ENCODE data around the gene LSMEM2.
A peak's percentile ranks its signal among the peaks of the same experiment; 100 is the strongest.
"Not testable (repeated sequence)": the region's sequence is repeated elsewhere in the genome, so short reads cannot be mapped to it uniquely, and the experiment has no call there.

Gene LSMEM2

DNA sequence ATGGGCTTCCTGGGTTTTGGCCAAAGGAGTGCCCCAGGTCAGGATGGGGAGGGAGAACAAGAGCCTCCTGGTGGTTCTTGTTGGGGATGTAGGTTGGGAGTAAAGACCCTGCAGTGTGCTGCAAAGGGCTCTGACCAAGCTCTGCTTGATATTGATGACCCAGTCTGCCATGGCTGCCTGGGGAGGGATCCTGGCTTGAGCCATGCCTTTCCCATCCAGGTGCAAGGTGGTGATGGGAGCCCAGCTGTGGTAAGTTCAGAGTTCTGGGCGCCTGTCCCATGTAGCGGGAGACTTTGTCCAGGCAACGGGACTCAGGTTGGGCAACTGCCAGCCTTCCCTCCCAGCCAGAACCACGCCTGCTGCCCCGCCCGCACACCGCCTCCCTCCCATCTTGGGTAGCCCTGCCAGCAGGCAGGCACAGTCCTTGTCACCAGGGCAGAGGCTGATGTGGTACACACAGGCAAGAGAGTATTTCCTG lies 40.3 kb upstream of the LSMEM2 start:
- Histone ChIP-seq H3K9me3 (ENCODE audit: control insufficient read depth, insufficient read depth, low read length) (no peaks in the 10 kb centered on the region), H3K4me1 (ENCODE audit: control insufficient read depth, insufficient read depth, low read length) (peaks cover 34% of the 10 kb centered on the region), H3K36me3 (ENCODE audit: control insufficient read depth, insufficient read depth, low read length) (peaks cover 12% of the 10 kb centered on the region), H3K4me3 (ENCODE audit: low read depth, low read length) (peak overlapping the region; percentile 88), H3K27me3 (ENCODE audit: control insufficient read depth, insufficient read depth, low read length) (no peaks in the 10 kb centered on the region), H3K9ac (ENCODE audit: low read depth, low read length) (no peak overlapping the region)

DNA sequence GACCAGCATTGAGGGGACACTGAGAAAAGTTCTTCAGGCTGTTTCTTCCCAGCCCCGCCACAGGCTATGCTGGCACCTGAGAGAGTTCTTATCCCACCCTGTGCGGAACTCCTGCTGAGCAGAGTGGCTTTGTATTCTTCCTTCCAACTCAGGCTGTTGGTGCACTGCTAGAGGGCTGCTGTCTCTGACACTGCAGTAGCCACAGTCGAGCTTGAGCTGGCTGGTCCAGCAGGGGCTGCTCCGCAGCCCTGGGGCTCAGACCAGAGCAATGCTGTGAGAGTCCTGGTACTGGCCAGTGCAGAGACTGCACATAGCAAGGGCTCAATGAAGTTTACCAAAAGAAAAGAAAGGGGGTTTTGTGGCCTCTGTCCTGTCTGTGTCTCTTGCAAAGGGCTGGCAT lies 39.2 kb upstream of the LSMEM2 start:
- Histone ChIP-seq H3K9ac (ENCODE audit: low read depth, low read length) (no peak overlapping the region), H3K4me3 (ENCODE audit: low read depth, low read length) (no peak overlapping the region), H3K36me3 (ENCODE audit: control insufficient read depth, insufficient read depth, low read length) (peaks cover 14% of the 10 kb centered on the region), H3K4me1 (ENCODE audit: control insufficient read depth, insufficient read depth, low read length) (peaks cover 36% of the 10 kb centered on the region), H3K9me3 (ENCODE audit: control insufficient read depth, insufficient read depth, low read length) (no peaks in the 10 kb centered on the region), H3K27me3 (ENCODE audit: control insufficient read depth, insufficient read depth, low read length) (no peaks in the 10 kb centered on the region)

DNA sequence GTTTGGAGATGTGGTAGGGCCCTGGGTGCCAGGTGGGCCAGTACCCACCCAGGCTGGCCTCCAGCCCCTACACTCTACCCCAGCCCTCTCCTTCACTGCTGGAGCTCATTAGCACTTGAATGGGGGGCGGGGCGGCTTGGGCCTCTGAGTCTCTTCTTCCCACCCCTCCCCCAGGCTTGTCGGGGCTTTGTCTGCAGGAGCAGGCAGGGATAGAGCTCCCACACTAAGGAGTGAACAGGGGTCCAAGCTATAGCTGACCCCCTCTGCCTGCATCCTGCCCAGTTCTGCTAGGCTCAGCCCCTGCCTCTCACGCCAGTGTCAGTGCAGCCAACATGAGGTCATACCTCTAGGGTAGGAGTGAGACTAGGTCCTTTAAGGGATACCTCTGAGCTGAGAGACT lies 37.7 kb upstream of the LSMEM2 start:
- H3K36me3 ChIP-seq (ENCODE audit: control insufficient read depth, insufficient read depth, low read length), result peaks cover 16% of the 10 kb centered on the region
- H3K4me3 ChIP-seq (ENCODE audit: low read depth, low read length), result peak overlapping the region; percentile 60
- no peaks in the 10 kb centered on the region for H3K9me3 ChIP-seq (ENCODE audit: control insufficient read depth, insufficient read depth, low read length)
- peaks cover 42% of the 10 kb centered on the region for H3K4me1 ChIP-seq (ENCODE audit: control insufficient read depth, insufficient read depth, low read length)
- H3K9ac ChIP-seq (ENCODE audit: low read depth, low read length), result no peak overlapping the region
- no peaks in the 10 kb centered on the region for H3K27me3 ChIP-seq (ENCODE audit: control insufficient read depth, insufficient read depth, low read length)

- H3K9me3 ChIP-seq (ENCODE audit: control insufficient read depth, insufficient read depth, low read length), result no peaks in the 10 kb centered on the region
- H3K9ac ChIP-seq (ENCODE audit: low read depth, low read length), result peak overlapping the region; percentile 47
- H3K27me3 ChIP-seq (ENCODE audit: control insufficient read depth, insufficient read depth, low read length), result no peaks in the 10 kb centered on the region
- peaks cover 46% of the 10 kb centered on the region for H3K4me1 ChIP-seq (ENCODE audit: control insufficient read depth, insufficient read depth, low read length)
- H3K36me3 ChIP-seq (ENCODE audit: control insufficient read depth, insufficient read depth, low read length), result peaks cover 16% of the 10 kb centered on the region
- H3K4me3 ChIP-seq (ENCODE audit: low read depth, low read length), result peak overlapping the region; percentile 60
These were observed 37.0 kb upstream of the LSMEM2 start for GRCh38 chr3:50241713-50242380.

- H3K9me3 ChIP-seq (ENCODE audit: control insufficient read depth, insufficient read depth, low read length), result no peaks in the 10 kb centered on the region
- no peaks in the 10 kb centered on the region for H3K27me3 ChIP-seq (ENCODE audit: control insufficient read depth, insufficient read depth, low read length)
- H3K36me3 ChIP-seq (ENCODE audit: control insufficient read depth, insufficient read depth, low read length), result peaks cover 16% of the 10 kb centered on the region
- H3K4me3 ChIP-seq (ENCODE audit: low read depth, low read length), result no peak overlapping the region
- H3K9ac ChIP-seq (ENCODE audit: low read depth, low read length), result no peak overlapping the region
- H3K4me1 ChIP-seq (ENCODE audit: control insufficient read depth, insufficient read depth, low read length), result peaks cover 49% of the 10 kb centered on the region
These were observed 36.5 kb upstream of the LSMEM2 start for GRCh38 chr3:50242381-50242770.

- peak overlapping the region; percentile 60 for H3K9ac ChIP-seq (ENCODE audit: low read depth, low read length)
- H3K4me1 ChIP-seq (ENCODE audit: control insufficient read depth, insufficient read depth, low read length), result peaks cover 49% of the 10 kb centered on the region
- H3K27me3 ChIP-seq (ENCODE audit: control insufficient read depth, insufficient read depth, low read length), result no peaks in the 10 kb centered on the region
- no peaks in the 10 kb centered on the region for H3K9me3 ChIP-seq (ENCODE audit: control insufficient read depth, insufficient read depth, low read length)
- no peak overlapping the region for H3K4me3 ChIP-seq (ENCODE audit: low read depth, low read length)
- peaks cover 16% of the 10 kb centered on the region for H3K36me3 ChIP-seq (ENCODE audit: control insufficient read depth, insufficient read depth, low read length)
These were observed 35.9 kb upstream of the LSMEM2 start for GRCh38 chr3:50242851-50243542.

GRCh38 chr3:50243543-50243895 lies 35.4 kb upstream of the LSMEM2 start:
- H3K9me3 ChIP-seq (ENCODE audit: control insufficient read depth, insufficient read depth, low read length), result no peaks in the 10 kb centered on the region
- H3K9ac ChIP-seq (ENCODE audit: low read depth, low read length), result peak overlapping the region; percentile 60
- peaks cover 49% of the 10 kb centered on the region for H3K4me1 ChIP-seq (ENCODE audit: control insufficient read depth, insufficient read depth, low read length)
- no peak overlapping the region for H3K4me3 ChIP-seq (ENCODE audit: low read depth, low read length)
- H3K36me3 ChIP-seq (ENCODE audit: control insufficient read depth, insufficient read depth, low read length), result peaks cover 16% of the 10 kb centered on the region
- H3K27me3 ChIP-seq (ENCODE audit: control insufficient read depth, insufficient read depth, low read length), result no peaks in the 10 kb centered on the region

- H3K36me3 ChIP-seq (ENCODE audit: control insufficient read depth, insufficient read depth, low read length), result peaks cover 21% of the 10 kb centered on the region
- not testable (repeated sequence) for H3K4me3 ChIP-seq (ENCODE audit: low read depth, low read length); H3K27me3 ChIP-seq (ENCODE audit: control insufficient read depth, insufficient read depth, low read length); H3K9ac ChIP-seq (ENCODE audit: low read depth, low read length); H3K9me3 ChIP-seq (ENCODE audit: control insufficient read depth, insufficient read depth, low read length)
- H3K4me1 ChIP-seq (ENCODE audit: control insufficient read depth, insufficient read depth, low read length), result peaks cover 45% of the 10 kb centered on the region
These were observed 34.1 kb upstream of the LSMEM2 start for GRCh38 chr3:50244813-50245212.

GRCh38 chr3:50245251-50245745 lies 33.6 kb upstream of the LSMEM2 start:
- Histone ChIP-seq H3K9ac (ENCODE audit: low read depth, low read length) (peak overlapping the region; percentile 47), H3K36me3 (ENCODE audit: control insufficient read depth, insufficient read depth, low read length) (peaks cover 18% of the 10 kb centered on the region), H3K4me3 (ENCODE audit: low read depth, low read length) (peak overlapping the region; percentile 35), H3K4me1 (ENCODE audit: control insufficient read depth, insufficient read depth, low read length) (peaks cover 41% of the 10 kb centered on the region), H3K27me3 (ENCODE audit: control insufficient read depth, insufficient read depth, low read length) (no peaks in the 10 kb centered on the region), H3K9me3 (ENCODE audit: control insufficient read depth, insufficient read depth, low read length) (no peaks in the 10 kb centered on the region)

- H3K9me3 ChIP-seq (ENCODE audit: control insufficient read depth, insufficient read depth, low read length), result no peaks in the 10 kb centered on the region
- peak overlapping the region; percentile 47 for H3K9ac ChIP-seq (ENCODE audit: low read depth, low read length)
- H3K27me3 ChIP-seq (ENCODE audit: control insufficient read depth, insufficient read depth, low read length), result no peaks in the 10 kb centered on the region
- H3K4me3 ChIP-seq (ENCODE audit: low read depth, low read length), result peak overlapping the region; percentile 35
- H3K4me1 ChIP-seq (ENCODE audit: control insufficient read depth, insufficient read depth, low read length), result peaks cover 37% of the 10 kb centered on the region
- peaks cover 16% of the 10 kb centered on the region for H3K36me3 ChIP-seq (ENCODE audit: control insufficient read depth, insufficient read depth, low read length)
These were observed 32.9 kb upstream of the LSMEM2 start for GRCh38 chr3:50245831-50246516.

DNA sequence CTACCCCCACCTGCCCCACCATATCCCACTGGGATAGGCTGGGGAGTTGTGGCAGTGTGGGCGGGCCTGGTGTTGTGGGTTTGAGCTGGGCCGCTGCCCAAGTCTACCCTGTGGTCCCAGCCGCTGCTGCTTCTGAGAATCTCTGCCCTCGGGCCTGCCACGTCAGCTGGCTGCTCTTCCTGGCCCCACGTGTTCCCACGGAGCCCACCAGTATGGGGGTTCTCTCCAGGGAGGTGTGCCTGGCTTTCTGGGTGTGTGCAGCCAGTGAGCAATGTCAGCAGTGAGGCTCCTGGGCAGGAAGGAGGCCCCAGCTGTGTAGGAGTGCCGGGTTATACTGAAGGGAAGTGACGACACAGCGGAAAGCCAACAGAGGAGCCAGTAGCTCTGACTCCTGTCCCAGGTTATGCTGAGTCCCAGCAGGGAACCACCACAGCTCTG lies 32.4 kb upstream of the LSMEM2 start:
- Histone ChIP-seq H3K9me3 (ENCODE audit: control insufficient read depth, insufficient read depth, low read length) (no peaks in the 10 kb centered on the region), H3K36me3 (ENCODE audit: control insufficient read depth, insufficient read depth, low read length) (peaks cover 16% of the 10 kb centered on the region), H3K4me3 (ENCODE audit: low read depth, low read length) (no peak overlapping the region), H3K9ac (ENCODE audit: low read depth, low read length) (peak overlapping the region; percentile 30), H3K4me1 (ENCODE audit: control insufficient read depth, insufficient read depth, low read length) (peaks cover 34% of the 10 kb centered on the region), H3K27me3 (ENCODE audit: control insufficient read depth, insufficient read depth, low read length) (no peaks in the 10 kb centered on the region)

Data from iPS-15b (cell line).